K562 (cell line): ENCODE results near the gene KDM2A. TPM values are rescaled to one million over a fixed set of nuclear protein-coding genes. Genes with fewer than 3 reads are reported as not detected.

Source experiments
- ATAC-seq: fragments of 200-7000 bp; cut with Tn5 transposase; 3 replicates; pipeline ENCODE4 v1.9.1; 2020; ENCODE audit warnings: moderate library complexity
- BruUV-seq: library from RNA; stranded (reverse); fragments of 400-500 nt; replicated peaks from 2 replicates; lab custom pipeline; 2021; lab: Mats Ljungman, UMichigan
- CTCF ChIA-PET: fragments of 300-600 bp; formaldehyde crosslinking; extraction: SDS; loops from one replicate; lab custom pipeline; 2021; ENCODE audit warnings: low intra/inter-chr PET ratio; lab: Yijun Ruan, JAX
- POLR2A ChIA-PET: fragments of 300-600, 350-650 bp; sonication (Branson Sonifier 250); formaldehyde crosslinking; extraction: SDS; loops from one replicate; lab custom pipeline; 2021; ENCODE audit warnings: antibody characterized with exemption, inconsistent platforms; lab: Yijun Ruan, JAX
- DNase-seq, 4 experiments: peaks; one replicate each; pipeline versions ENCODE4 v3.0.0 to v3.0.0-alpha.2; 2011 to 2018; ENCODE audit warnings: low spot score in 3 of 4, mixed read lengths in 3 of 4; ENCODE audit errors: extremely low read depth in 1 of 4
- FAIRE-seq: peaks from 2 replicates; lab custom pipeline; 2011; peaks lifted over from hg19 to GRCh38; lab: Jason Lieb, UNC
- H2AFZ ChIP-seq: 2 replicates; pipeline ENCODE4 v1.6.0; 2011; ENCODE audit warnings: low read depth, low read length, control low read depth, inconsistent platforms
- H3K27ac ChIP-seq: fragments of 200-600 bp; 3 replicates; pipeline ENCODE4 v1.8.0; 2011; ENCODE audit warnings: low read depth, mild to moderate bottlenecking, control low read depth, inconsistent platforms, low read length, moderate library complexity, mixed read lengths; ENCODE audit errors: extremely low read depth
- H3K27me3 ChIP-seq, 2 experiments: fragments of 300-600 bp in 1 of 2; 2 replicates in 1 of 2; 3 replicates in 1 of 2; pipeline versions ENCODE4 v1.6.0 to v1.8.0; 2011; ENCODE audit warnings: inconsistent platforms in 2 of 2, low read length in 2 of 2, mild to moderate bottlenecking in 1 of 2, mixed read lengths in 1 of 2, moderate library complexity in 1 of 2; ENCODE audit not compliant: control insufficient read depth in 2 of 2, insufficient read depth in 2 of 2
- H3K36me3 ChIP-seq: fragments of 300-600 bp; 3 replicates; pipeline ENCODE4 v1.8.0; 2011; ENCODE audit warnings: mild to moderate bottlenecking, low read length, inconsistent platforms; ENCODE audit not compliant: control insufficient read depth, insufficient read depth
- H3K4me1 ChIP-seq, 2 experiments: fragments of 200-600 bp in 1 of 2; replicated peaks in 1 of 2; 2 replicates in 1 of 2; 3 replicates in 1 of 2; pipeline versions ENCODE4 v1.5.1 to v1.8.0; 2011; ENCODE audit warnings: inconsistent platforms in 2 of 2, low read length in 2 of 2, mild to moderate bottlenecking in 1 of 2, mixed read lengths in 1 of 2, moderate library complexity in 1 of 2; ENCODE audit not compliant: control insufficient read depth in 2 of 2, insufficient read depth in 2 of 2
- H3K4me2 ChIP-seq: 2 replicates; pipeline ENCODE4 v1.6.1; 2011; ENCODE audit warnings: low read length, control low read depth, inconsistent platforms, mixed read lengths; ENCODE audit not compliant: insufficient read depth
- H3K4me3 ChIP-seq: fragments of 200-600 bp; sonication (generic), shearing (Covaris generic); 2 replicates; pipeline ENCODE4 v1.5.1; 2016; ENCODE audit warnings: control low read depth, inconsistent platforms
- H3K79me2 ChIP-seq: fragments of 200-600 bp; 3 replicates; pipeline ENCODE4 v1.8.0; 2011; ENCODE audit warnings: low read length, inconsistent platforms; ENCODE audit not compliant: control insufficient read depth, insufficient read depth
- H3K9ac ChIP-seq, 2 experiments: 2 replicates each; pipeline versions ENCODE4 v1.6.0 to v1.6.1; 2011; ENCODE audit warnings: low read depth in 2 of 2, low read length in 2 of 2, control low read depth in 1 of 2, inconsistent platforms in 1 of 2, mild to moderate bottlenecking in 1 of 2, mixed read lengths in 1 of 2; ENCODE audit not compliant: insufficient read depth in 1 of 2
- H3K9me1 ChIP-seq: one replicate; pipeline ENCODE4 v1.6.0; 2011; ENCODE audit warnings: inconsistent platforms, mild to moderate bottlenecking, low read length, moderate library complexity; ENCODE audit not compliant: control insufficient read depth, insufficient read depth
- H3K9me3 ChIP-seq: replicated peaks from 2 replicates; pipeline ENCODE4 v1.5.1; 2011; ENCODE audit warnings: low read depth, low read length, inconsistent platforms; ENCODE audit not compliant: control insufficient read depth, insufficient read depth
- H4K20me1 ChIP-seq: replicated peaks from 2 replicates; pipeline ENCODE4 v1.6.1; 2011; ENCODE audit warnings: low read length, inconsistent platforms, mixed read lengths; ENCODE audit not compliant: control insufficient read depth, insufficient read depth
- RAD21 ChIP-seq, 2 experiments: fragments of 250-450 bp in 1 of 2; fragments of 450-650 bp in 1 of 2; sonication (Bioruptor Pico) in 1 of 2; formaldehyde crosslinking in 1 of 2; IDR thresholded peaks in 1 of 2; conservative IDR thresholded peaks in 1 of 2; 2 replicates each; pipeline versions ENCODE4 v1.4.0 to v1.8.0; 2020 to 2022; ENCODE audit warnings: mild to moderate bottlenecking in 2 of 2, moderate library complexity in 1 of 2
- USF1 ChIP-seq: sonication (generic); formaldehyde crosslinking; IDR thresholded peaks from 2 replicates; pipeline ENCODE4 v1.9.0; 2022; ENCODE audit warnings: mild to moderate bottlenecking, missing genetic modification reagents
- ZBTB33 ChIP-seq: sonication (generic); formaldehyde crosslinking; IDR thresholded peaks from 2 replicates; pipeline ENCODE4 v1.8.1; 2023; ENCODE audit warnings: mild to moderate bottlenecking, missing genetic modification reagents
- WGBS: fragments of 100-300 bp; shearing (Covaris generic); methylation state at CpG from one replicate; pipeline ENCODE4 v1.1.6; 2016; ENCODE audit warnings: low coverage, mixed read lengths; ENCODE audit not compliant: insufficient coverage; ENCODE audit errors: missing lambda C conversion rate; 5-methylcytosine and 5-hydroxymethylcytosine counted together
- in situ Hi-C: fragments of 300-500 bp; cut with MboI; formaldehyde crosslinking; loops from 4 replicates; pipeline ENCODE4 v1.15.0; 2018; ENCODE audit warnings: inconsistent platforms, mixed read lengths
- intact Hi-C: fragments of 100-400 bp; cut with micrococcal nuclease; formaldehyde crosslinking; loops from 2 replicates; pipeline ENCODE4 v1.14.2; 2022
- polyA plus RNA-seq, 8 experiments: library from polyadenylated mRNA; depleted of rRNA in 4 of 8; stranded (reverse) in 5 of 8; unstranded in 3 of 8; fragments of >200 nt; fragmentation: Nextera tagmentation in 2 of 8; fragmentation: Illumina TruSeq in 1 of 8; extraction: Ambion mirVana in 2 of 8; extraction: Trizol in 1 of 8; gene quantifications; 2 replicates each; pipeline versions ENCODE4 v1.2.1 to v1.2.3, GENCODE V29; 2011 to 2014; ENCODE audit warnings: inconsistent platforms in 1 of 8, missing spikeins in 1 of 8
- total RNA-seq, 7 experiments: library from RNA; depleted of rRNA in 6 of 7; stranded (reverse); fragments of >200 nt in 6 of 7; fragmentation: Illumina TruSeq in 2 of 7; extraction: Trizol in 2 of 7; gene quantifications; 2 replicates each; pipeline versions ENCODE4 v1.2.1 to v1.2.3, GENCODE V29; 2011 to 2021; ENCODE audit warnings: low replicate concordance in 1 of 7

The KDM2A gene
- total and polyA plus RNA-seq, 9 of the 15 experiments (the other 6 are each of a cell fraction or from before 2014, with no cell fraction given) = 5.0 to 39.3 (median 21.3) TPM

- intact Hi-C loops (no loop called here), in situ Hi-C loops (no loop called here)
- peaks cover 16 to 67% of the 10 kb centered on the region in 2 experiments for H3K4me1 ChIP-seq
- no peak for TF ChIP-seq RAD21 (CRISPR knock-in tag; conservative IDR thresholded peaks at IDR 0.05 in 1 of 2, IDR thresholded peaks at IDR 0.05 in 1 of 2)
- TF ChIP-seq USF1 (CRISPR knock-in tag) = no peak
- no peak for TF ChIP-seq ZBTB33 (CRISPR knock-in tag)
- no peak for FAIRE-seq
- H3K9me1 ChIP-seq = no peaks in the 10 kb centered on the region
- no peaks in the 10 kb centered on the region for H3K9me3 ChIP-seq
- peaks cover 28% of the 10 kb centered on the region for H3K79me2 ChIP-seq
- peaks cover 92% of the 10 kb centered on the region; the same call in 2 of the 3 replicates for H3K36me3 ChIP-seq
- 86% methylated on average over 14 of the region's 27 CpGs for WGBS
- ChIA-PET CTCF (no interaction called here), POLR2A (interaction anchor here (0.9 kb wide), 1 partner anchor 162 kb away, joined by 3 read pairs; the partner anchor contains the start of gene KDM2A)
- H3K4me2 ChIP-seq = no peak overlapping the region
- no peak overlapping the region for H2AFZ ChIP-seq
- peak overlapping the region in 1 of 2 experiments; percentile 43; a peak in 1 of 4 replicates for H3K9ac ChIP-seq
- no peak overlapping the region for H3K27ac ChIP-seq
- H3K4me3 ChIP-seq = no peak overlapping the region
- no peak for ATAC-seq
- H3K27me3 ChIP-seq = no peaks in the 10 kb centered on the region
- H4K20me1 ChIP-seq = no peaks in the 10 kb centered on the region
- BruUV-seq = no TSS peak
- DNase-seq = no peak
Observed at GRCh38 chr11:67281552-67282150, 162.6 kb downstream of the KDM2A start.
